CD4-positive, alpha-beta T cell treated with Interleukin-17A for 4 hours (primary cell): ENCODE measurements around the gene OR10T2.
"Not testable (repeated sequence)": the region's sequence is repeated elsewhere in the genome, so short reads cannot be mapped to it uniquely, and the experiment has no call there.

Source experiments
- DNase-seq: peaks from one replicate; pipeline ENCODE4 v3.0.0-alpha.2; 2020; ENCODE audit warnings: mixed read lengths

The OR10T2 gene

DNA sequence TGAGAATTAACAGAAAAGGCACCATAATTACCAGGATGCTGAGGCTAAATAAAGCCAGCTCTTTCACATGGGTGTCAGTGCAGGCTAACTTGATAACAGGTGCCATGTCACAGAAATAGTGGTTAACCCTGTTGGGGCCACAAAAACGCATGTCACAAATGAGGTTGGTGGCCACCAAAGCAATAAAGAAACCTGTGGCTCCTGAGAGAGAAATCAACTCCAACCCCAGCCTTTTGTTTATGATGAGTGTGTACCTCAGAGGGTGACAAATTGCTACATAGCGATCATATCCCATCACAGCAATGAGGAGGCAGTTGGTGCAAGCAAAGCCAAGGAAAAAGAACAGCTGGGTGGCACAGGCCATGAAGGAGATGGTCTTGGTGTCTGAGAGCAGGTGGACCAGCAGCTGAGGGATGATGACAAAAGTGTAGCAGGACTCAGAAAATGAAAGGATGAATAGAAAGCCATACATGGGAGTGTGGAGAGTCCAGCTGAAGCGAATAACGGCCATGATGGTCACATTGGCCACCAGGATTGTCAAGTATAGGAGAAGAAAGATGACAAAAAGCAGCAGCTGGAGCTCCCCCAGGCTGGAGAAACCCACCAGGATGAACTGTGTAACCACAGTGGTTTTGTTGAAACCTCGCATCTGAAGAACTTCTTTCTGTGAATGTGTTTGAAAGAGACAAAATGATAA, at the start of gene OR10T2:
OR10T2 (minus strand) TSS at position 649 of the 697 bp plus-strand sequence; CDS start at position 649, 0 bp downstream.
- no peak for DNase-seq

DNA sequence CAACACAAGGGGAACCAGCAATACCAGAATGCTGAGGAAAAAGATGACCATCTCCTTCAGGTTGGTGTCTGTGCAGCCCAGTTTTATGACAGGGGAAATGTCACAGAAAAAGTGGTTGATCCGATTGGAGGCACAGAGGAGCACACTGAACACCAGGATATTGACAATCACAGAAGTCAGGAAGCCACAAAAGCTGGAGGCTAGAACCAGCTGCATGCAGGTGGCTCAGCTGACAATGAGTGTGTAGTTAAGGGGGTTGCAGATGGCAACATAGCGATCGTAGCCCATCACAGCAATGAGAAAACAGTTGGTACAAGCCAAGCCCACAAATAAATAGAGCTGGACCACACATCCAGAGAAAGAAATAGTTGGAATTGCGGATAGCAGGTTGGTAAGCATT, 46.1 kb upstream of the OR10T2 start:
- no peak for DNase-seq

- DNase-seq: no peak
Measured at GRCh38 chr1:158434741-158435140, 35.5 kb upstream of the OR10T2 start.

GRCh38 chr1:158430163-158430562, 30.9 kb upstream of the OR10T2 start:
- not testable (repeated sequence) for DNase-seq

DNA sequence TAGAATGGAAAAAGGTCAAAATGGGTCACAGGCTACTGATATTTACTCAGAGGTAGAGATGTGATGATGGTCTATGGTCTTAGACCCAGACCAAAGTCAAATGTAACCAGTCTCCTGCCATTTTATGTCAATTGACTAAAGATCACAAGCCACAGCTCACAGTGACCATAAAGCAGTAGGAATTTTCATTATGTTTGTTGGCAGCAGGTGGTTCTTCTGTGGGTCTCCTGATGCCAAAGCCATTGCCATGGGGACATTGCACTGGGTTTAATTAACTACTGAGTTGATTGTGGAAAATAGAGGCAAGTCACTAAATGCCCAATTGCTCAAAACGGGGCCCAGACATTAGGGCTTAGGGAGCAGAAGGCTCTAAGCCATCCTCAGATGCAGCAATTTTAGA, 26.9 kb upstream of the OR10T2 start, which contains the start of gene OR10K2:
OR10K2 (minus strand) TSS at position 101 of the 400 bp plus-strand sequence. CDS start 5,371 bp downstream, outside the sequence.
- no peak for DNase-seq

DNA sequence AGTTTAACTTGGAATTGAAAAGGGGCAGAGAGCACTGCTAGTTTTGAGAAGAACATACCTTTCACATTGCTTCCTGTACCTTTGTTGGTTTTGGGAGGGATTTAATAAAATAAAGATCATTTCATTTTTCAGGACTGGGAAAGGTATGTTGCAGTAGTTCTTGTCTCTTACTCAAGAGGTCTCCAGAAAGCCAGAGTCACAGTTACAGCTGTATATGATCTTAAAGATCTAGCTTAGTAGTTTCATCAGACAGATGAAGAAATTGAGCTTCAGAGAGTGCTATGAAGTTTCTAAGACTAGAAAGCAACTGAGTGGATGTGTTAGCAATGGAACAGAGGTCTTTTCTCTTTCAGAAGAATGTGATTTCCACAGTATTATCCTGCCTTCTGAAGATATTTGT, 25.8 kb upstream of the OR10T2 start:
- DNase-seq: no peak

DNA sequence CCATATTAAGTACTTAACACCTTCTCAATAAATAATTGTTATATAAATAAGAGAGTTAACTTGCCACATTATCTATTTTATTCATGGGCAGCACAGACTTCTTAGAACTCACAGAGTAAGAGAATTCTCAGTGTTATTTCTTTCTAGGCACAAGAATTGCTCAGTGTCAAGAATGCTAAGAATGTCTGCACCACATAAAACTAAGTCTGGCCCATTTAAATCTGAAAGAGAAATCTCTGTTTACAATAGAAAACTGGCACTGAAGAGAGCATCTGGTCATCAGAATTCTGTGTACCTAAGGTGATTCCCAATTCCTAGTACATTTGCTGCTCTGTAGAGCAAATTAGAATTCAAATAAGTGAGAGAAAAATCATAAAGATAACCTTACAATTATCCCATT, 22.9 kb upstream of the OR10T2 start:
- DNase-seq: no peak

- DNase-seq: no peak
Measured at GRCh38 chr1:158417586-158417985, 18.3 kb upstream of the OR10T2 start.

GRCh38 chr1:158414651-158415345, 15.5 kb upstream of the OR10T2 start:
- no peak for DNase-seq

DNA sequence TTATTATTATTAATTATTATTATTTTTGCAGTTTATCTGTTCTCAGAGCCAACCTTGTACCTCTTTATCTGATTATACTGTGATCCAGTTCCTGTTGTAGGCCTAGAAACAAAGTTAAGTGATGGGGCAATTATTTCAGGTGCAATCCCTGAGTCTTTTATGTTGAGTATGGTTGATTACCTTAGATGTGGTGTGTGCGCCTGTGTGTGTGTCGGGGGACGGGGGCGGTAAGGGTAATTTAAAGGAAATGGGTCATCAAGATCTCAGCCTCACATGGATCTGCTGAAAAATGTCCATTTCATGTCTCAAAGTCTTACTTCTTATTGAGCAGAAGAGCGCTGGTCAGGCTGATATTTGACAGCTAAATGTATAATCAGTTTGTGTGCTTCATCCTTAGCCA, 7.8 kb upstream of the OR10T2 start:
- DNase-seq: no peak

DNA sequence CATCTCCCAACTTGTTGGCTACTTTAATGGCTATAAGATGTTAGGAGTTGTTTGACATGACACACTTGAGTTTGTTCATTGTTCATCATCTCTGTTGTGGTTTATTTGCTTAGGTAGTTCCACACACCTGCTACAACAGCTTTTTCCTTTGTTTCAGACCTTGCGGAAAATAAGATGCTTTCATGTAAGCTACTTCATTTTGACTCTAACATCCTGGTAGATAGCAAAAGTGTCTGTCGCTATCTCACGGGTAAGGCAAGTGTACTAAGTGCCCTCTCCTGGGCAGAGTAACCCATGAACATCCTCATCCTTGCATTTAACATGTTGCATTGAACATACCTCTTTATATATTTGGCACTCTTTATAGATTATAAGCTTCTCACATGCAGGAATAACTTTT, 1.6 kb upstream of the OR10T2 start:
- DNase-seq: no peak

DNA sequence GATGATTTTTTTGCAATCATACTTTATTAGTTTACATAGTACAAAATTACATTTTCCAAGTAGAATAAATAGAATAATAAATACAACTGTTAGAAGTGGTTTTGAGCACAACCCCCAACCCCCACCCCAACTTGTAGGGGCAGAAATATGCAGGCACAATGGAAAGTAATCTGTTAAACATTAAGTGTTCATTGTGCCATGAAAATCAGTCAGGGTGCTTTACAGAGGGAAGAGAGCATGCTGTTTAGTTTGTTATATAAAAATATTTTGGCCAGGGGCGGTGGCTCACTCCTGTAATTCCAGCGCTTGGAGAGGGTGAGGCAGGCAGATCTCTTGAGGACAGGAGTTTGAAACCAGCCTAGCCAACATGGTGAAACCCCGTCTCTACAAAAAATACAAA, 2.6 kb downstream of the OR10T2 start:
- no peak for DNase-seq

- no peak for DNase-seq
Measured at GRCh38 chr1:158393476-158393875, 5.8 kb downstream of the OR10T2 start.

DNA sequence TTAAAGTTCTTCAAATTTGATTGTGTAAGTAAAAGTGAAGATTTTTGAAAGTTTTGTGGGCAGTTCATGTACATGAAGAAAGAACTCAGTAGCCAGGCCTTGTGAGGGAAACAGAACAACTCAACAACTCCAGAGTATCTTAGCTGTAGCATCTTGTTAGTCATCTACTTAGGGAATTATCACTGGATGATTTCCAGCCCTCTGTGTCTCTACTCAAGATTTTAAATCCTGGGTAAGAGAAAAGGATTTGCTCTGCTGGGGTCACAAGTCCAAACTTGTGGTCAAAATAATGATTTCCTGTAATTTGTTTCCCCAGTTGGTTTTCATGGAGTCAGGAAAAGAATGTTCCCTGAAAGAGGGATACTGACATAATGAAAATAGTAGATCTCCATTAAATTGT, 8.2 kb downstream of the OR10T2 start:
- no peak for DNase-seq

DNA sequence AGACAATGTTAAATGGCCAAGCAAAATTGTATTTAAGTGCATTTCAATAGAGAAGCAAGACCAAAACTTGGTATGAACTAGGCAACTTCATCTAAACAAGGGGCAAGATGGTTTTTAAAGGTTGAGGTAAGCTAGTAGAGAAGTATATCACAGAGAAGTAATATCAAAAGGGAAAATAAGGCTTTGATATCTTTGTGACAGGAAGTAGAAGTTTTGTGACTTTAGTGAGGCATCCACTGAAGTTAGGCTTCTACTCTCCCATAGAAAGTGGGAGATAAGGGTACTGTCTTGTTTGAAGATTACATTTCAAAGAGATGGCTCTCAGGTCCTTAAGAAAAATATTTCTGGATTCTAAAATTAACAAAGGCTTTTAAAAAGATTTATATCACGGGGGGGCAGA, 8.9 kb downstream of the OR10T2 start:
- DNase-seq: no peak

- DNase-seq: no peak
Measured at GRCh38 chr1:158374860-158375259, 24.4 kb downstream of the OR10T2 start.

DNA sequence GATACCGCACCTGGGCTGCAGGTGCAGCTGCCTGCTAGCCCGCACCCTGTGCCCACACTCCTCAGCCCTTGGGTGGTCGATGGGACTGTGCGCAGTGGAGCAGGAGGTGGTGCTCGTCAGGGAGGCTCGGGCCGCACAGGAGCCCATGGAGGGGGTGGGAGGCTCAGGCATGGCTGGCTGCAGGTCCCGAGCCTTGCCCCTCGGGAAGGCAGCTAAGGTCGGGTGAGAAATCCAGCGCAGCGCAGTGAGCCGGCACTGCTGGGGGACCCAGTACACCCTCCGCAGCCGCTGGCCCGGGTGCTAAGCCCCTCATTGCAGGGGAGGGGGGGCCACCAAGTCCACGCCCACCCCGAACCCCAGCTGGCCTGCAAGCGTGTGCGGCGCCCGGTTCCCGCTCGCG, 25.2 kb downstream of the OR10T2 start:
- DNase-seq: not testable (repeated sequence)

DNA sequence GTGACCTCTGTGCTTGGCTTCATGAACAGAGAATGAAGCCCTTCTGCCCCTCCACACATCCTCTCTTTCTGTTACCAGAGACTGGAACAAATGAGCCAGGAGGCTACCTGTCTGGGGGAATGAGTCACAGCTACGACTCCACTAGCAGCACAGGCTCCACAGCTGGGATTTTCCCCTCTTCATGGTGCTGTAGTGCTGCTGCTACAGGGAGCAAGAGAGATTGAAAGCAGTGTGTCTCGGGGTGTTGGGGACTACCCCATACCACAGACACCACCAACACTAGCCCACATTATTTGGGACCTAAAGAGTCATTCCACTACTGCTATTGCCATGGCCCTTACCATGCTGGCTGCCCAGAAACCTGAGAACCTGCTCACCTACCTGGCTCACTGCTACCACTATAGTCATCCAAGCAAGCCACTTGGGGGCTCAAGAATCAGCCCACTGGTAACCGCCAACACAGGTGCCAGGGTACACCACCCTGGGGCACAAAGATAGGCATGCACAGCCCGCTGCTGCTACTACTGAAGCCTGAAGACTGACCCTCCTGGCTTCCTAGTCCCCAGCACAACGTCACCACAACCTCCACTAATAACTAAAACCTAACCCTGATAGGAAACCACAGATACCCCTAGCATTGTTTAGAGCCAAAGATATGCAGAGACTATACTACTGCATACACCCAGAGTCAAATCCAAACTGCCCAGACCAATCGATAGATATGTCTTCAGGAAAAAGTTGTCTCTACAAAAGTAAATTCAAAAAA, 27.9 kb downstream of the OR10T2 start:
- no peak for DNase-seq

- DNase-seq: no peak
Measured at GRCh38 chr1:158366783-158367182, 32.5 kb downstream of the OR10T2 start.

DNA sequence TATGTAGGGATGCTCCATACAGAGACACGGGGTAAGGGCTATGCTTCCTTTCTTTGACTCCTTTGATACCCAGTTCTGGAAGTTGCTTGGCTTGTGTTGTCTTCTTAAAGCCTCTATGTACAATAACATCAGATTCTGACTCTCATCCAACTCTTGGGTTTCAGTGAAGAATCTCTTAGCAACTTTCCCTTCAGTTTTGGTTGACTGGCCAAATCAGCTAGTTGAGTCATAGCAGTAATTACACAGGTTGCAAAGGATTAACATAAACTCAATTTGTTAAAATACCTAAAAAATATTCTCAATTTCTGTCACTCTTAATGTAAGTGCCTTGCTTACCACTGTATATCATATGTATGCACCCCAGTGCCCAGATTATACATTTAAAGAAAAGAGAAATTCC, 36.3 kb downstream of the OR10T2 start:
- no peak for DNase-seq

GRCh38 chr1:158362482-158362881, 36.8 kb downstream of the OR10T2 start:
- no peak for DNase-seq

- no peak for DNase-seq
Measured at GRCh38 chr1:158357441-158357840, 41.8 kb downstream of the OR10T2 start.

GRCh38 chr1:158356616-158357015, 42.6 kb downstream of the OR10T2 start:
- DNase-seq: no peak
